Dermis blood vessel endothelial cell (primary cell): ENCODE data around the gene CCSER2. TPM values are rescaled to one million over a fixed set of nuclear protein-coding genes. Genes with fewer than 3 reads are reported as not detected.
"Not testable (repeated sequence)": the region's sequence is repeated elsewhere in the genome, so short reads cannot be mapped to it uniquely, and the experiment has no call there.

Experiments
- DNase-seq: peaks from one replicate; pipeline ENCODE4 v3.0.0; 2010
- total RNA-seq: library from RNA; depleted of rRNA; stranded (reverse); fragments of >200 nt; gene quantifications from 2 replicates; pipeline ENCODE4 v1.2.3, GENCODE V29; 2014

Gene CCSER2
- 22.5 and 32.7 TPM in 2 replicates for total RNA-seq

DNA sequence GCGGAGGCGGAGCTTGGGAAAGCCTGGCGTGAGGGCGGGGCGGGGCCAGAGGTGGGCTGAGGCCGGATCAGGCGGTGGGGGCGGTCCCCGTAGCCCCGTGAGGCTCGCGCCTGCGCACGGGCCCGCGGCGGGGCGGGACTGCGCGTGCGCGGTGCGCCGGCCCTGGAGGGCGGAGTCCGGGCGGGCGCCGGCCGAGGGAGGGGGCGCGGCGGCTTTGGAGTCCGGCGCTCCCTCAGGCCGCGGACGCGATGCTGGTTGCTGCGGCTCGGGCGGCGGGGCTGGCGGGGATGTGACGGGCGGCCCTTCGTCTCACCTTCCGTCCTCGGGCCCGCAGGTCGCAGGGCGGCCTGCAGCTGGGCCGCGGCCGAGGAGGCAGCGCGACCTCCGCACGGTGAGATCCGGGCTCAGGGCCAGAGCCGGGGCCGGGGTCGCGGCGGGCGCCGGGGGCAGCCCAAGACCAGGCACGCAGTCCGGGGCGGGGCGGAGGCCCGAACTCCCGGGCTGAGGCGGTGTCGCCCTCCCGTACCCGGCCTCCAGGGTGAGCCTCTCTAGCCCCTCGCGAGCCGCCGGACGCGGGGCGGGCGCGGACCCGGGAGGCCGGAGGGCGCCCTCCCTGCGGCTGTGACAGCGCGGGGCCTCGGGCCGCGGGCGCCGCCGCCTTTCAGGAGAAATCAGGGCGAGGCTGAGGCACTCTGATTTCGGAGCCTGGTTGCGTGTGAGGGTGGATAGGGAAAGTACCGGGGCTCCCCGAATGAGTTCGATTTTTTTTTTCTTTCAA is at the start of gene CCSER2:
CCSER2 (plus strand) TSS at position 172 of the 778 bp plus-strand sequence. CDS start 42,464 bp downstream, outside the sequence.
- peak; percentile 97 for DNase-seq

- not testable (repeated sequence) for DNase-seq
These were observed 48.4 kb upstream of the CCSER2 start for GRCh38 chr10:84279876-84280475.

DNA sequence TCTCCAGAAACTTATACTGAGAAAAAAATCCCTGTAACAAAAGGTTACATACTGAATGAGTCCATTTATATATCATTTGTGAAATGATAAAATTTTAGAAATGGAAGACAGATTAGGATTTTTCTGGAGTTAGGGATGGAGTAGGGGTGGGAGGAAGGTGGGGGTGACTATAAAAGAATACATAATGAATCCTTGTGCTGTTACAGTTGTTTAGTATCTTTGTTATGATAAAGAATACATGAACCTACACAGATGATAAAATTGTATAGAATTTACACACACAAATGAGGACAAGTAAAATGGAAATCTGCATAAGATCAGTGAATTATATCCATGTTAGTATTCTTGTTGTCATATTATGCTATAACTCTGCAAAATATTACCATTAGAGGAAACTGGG is 41.7 kb upstream of the CCSER2 start:
- no peak for DNase-seq

GRCh38 chr10:84288151-84288550 is 40.2 kb upstream of the CCSER2 start:
- DNase-seq: no peak

- DNase-seq: no peak
These were observed 38.7 kb upstream of the CCSER2 start for GRCh38 chr10:84289521-84290200.

DNA sequence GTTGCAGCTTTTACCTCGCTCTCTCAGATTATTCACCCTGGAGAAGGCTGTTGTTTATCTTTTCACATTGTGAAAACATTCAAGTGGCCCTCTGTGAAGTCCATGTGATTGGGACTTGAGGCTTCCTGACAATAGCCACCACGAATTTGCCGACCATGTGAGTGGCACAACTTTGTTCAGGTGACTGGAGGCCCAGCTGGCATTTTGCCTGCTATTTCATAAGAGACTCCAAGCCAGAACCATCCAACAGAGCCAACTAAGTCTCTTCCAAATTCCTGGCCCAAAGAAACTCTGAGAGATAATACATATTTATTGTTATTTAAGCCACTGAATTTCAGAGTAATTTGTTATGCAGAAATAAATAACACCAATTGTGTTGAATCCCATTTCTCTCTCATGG is 38.2 kb upstream of the CCSER2 start:
- no peak for DNase-seq

DNA sequence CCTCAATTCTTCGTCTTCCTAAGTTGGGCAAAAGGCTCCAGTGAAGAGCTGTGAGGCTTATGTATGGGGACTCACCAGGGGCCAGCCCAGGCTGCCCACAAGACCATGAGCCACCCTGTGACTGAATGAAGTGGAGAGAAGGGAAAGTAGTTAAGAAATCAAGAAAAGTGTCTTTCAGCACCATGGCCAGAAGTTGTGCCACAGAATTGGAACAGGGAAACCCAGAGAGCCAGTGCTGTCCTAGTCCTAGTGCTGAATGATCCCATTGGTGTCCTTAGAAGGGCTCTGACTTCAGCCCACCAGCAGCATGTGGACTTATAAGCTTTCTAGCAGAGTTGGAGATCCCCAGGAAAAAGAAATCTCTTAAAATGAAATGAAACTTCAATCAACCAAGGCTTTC is 37.0 kb upstream of the CCSER2 start:
- peak; percentile 75 for DNase-seq

GRCh38 chr10:84292502-84292901 is 35.9 kb upstream of the CCSER2 start:
- DNase-seq: no peak

DNA sequence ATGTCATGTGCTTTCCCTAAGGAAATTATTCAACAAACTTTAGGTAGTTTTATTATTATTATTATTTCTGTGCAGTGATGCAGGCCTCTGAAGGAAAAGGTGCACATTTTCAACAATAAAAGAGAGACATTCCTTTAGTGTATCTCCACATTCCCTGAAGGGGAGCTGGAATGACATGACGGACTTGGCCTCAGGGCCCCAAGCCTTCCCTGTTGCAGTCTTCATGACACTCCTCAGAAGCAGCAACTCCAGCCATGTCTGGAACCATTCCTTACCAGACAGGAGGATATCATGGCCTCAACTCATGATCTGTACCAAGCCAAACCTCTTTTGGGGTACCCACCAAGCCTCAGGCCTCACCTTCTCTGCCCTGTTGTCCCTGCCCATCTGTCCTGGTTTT is 35.2 kb upstream of the CCSER2 start:
- DNase-seq: no peak

- no peak for DNase-seq
These were observed 34.8 kb upstream of the CCSER2 start for GRCh38 chr10:84293574-84294016.

- no peak for DNase-seq
These were observed 33.5 kb upstream of the CCSER2 start for GRCh38 chr10:84294766-84295447.

- DNase-seq: peak; percentile 94
These were observed 32.1 kb upstream of the CCSER2 start for GRCh38 chr10:84296091-84296981.

DNA sequence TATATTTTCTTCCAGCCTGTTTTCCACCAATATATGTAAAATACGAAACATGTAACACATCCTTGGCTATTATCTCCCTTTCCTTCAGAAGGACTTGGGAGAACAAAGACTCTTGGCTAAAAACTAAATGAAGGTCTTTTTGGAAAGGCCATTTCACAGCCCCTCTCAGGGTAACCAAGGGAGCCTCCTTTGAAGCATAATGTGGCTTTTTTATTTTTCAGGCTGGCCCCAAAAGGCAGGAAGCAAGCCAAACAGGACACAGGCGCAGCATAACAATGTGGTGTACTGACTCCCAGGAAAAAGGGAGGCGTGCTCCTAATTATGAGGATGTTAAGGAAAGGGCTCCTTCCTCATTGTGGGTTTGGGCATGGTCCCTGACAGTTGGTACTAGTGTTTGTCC is 30.3 kb upstream of the CCSER2 start:
- no peak for DNase-seq

DNA sequence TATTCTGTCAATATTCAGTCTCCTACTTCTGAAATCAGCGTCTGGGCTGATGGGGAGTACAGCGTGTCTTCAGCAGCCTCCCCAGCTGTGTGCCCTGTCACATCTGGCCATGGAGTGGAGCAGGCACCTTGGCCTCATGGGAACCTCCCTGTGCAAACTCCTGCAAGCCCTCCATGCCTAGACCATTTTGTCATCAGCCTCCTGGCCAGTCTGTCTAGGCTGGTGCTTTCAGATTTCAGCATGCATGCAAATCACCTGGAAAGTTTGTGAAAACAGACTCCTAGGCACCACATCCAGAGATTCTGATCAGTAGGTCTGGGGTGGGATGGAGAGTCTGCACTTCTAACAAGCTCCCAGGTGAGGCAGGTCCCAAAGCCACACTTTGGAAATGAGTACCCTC is 26.2 kb upstream of the CCSER2 start:
- DNase-seq: no peak

- DNase-seq: no peak
These were observed 21.5 kb upstream of the CCSER2 start for GRCh38 chr10:84306751-84307384.

GRCh38 chr10:84308021-84308420 is 20.4 kb upstream of the CCSER2 start:
- no peak for DNase-seq

DNA sequence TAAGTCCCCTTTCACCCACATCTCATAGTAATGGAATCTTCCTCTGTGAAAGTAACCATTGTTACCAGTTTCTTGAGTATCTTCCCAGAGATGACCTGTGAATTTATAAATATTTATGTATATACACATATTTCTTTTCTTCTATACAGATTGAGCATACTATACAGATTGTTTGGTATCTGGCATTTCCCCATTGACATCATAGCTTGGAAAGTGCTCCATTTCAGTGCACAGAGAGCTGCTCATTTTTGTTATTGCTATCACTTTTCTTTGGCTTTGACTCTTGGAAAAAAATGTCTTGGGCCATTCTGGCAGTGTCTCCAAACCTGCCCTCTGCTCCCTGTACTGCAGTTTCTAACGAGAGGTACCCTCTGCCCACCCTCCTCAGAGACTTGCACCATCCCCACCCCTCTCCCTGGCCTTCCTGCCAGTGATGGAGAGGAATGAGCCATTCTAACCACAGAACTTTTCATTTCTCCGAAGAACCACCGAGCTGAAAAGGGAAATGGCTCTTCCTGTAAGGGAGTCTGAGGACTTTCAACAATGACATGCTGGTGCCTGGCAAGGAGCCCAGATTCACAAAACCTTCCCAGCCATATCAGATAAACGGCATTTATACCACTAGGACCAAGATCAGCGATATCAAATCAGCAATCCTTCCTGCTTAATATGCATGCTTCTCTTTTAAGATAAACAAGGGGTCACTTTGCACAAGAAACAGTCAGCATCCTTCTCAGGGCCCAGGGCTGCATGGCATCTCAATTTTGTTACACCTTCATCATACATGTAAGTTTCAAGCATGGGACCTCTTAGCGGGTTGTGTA is 19.7 kb upstream of the CCSER2 start:
- peak; percentile 94 for DNase-seq

DNA sequence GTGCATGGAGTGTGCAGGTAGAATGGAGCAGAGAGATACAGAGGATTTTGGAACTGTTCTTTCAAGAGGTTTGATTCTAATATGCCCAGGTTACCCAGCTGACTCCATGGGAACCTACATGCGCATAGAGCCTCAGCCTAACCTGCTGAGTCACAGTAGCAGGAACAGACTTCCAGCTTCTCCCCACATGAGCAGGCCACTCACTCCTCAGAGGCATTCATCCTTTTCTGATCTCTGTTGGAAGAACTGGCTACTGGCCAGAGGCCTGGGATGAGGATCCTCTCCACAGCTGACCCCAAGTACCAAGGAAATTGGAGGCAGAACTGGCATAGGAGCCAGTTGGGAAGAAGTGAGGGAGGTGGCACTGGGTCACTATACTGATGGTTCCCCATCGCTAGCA is 17.9 kb upstream of the CCSER2 start:
- peak; percentile 78 for DNase-seq

DNA sequence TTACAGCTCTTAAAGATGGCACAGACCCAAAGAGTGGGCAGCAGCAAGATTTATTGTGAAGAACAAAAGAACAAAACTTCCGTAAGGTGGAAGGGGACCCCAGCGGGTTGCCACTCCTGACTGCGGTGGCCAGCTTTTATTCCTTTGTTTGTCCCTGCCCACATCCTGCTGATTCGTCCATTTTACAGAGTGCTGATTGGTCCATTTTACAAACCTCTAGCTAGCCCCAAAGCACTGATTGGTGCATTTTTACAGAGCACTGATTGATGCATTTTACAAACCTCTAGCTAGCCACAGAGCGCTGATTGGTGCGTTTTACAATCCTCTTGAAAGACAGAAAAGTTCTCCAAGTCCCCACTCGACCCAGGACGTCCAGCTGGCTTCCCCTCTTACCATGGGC is 16.8 kb upstream of the CCSER2 start:
- no peak for DNase-seq

GRCh38 chr10:84312816-84313215 is 15.6 kb upstream of the CCSER2 start:
- no peak for DNase-seq

DNA sequence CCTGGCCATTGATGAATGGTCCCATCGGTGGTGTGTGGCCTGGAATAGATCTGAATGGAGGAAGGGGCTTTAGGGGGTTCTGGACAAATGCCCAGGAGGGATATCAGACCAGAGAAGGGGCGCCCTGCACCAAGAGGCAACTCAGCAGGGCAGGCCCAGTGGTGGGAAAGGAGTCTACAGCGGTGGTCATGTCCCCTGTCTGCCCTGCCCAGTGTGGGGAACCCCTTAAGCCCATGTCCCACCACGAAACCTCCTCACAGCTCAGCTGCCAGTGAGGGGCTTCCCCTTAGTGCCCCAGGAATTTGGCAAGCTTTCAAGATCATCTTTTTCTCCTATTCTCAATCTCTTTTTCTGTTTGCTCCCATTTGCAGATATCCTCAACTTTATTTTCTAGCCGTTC is 14.1 kb upstream of the CCSER2 start:
- DNase-seq: no peak
